HL-60/S4 treated with phorbol 12-myristate 13-acetate at 8.2 ng/mL for 4 days and 3 days (cell line): ENCODE results near the gene BASP1.

Experiments
- in situ Hi-C: fragments of 300-500 bp; cut with MboI; formaldehyde crosslinking; loops from 2 replicates; pipeline ENCODE4 v1.15.0; 2022; ENCODE audit warnings: low sequenced_read_pairs

The BASP1 gene

GRCh38 chr5:17220469-17220868 is 3.0 kb downstream of the BASP1 start:
- in situ Hi-C loops, result no loop called here

GRCh38 chr5:17221843-17222636 is 4.6 kb downstream of the BASP1 start:
- in situ Hi-C loops, result no loop called here

GRCh38 chr5:17222664-17223063 is 5.2 kb downstream of the BASP1 start:
- in situ Hi-C loops, result no loop called here

GRCh38 chr5:17223367-17224185 is 6.1 kb downstream of the BASP1 start:
- in situ Hi-C loops, result no loop called here

- in situ Hi-C loops, result loop anchor here (25.0 kb wide), 1 partner anchor 187 kb away; no protein-coding TSS in a partner anchor
Observed at GRCh38 chr5:17224858-17225511, 7.6 kb downstream of the BASP1 start.

GRCh38 chr5:17225520-17225919 is 8.1 kb downstream of the BASP1 start:
- in situ Hi-C loops, result loop anchor here (25.0 kb wide), 1 partner anchor 187 kb away; no protein-coding TSS in a partner anchor

- in situ Hi-C loops, result loop anchor here (25.0 kb wide), 1 partner anchor 184 kb away; no protein-coding TSS in a partner anchor
Observed at GRCh38 chr5:17227868-17228267, 10.4 kb downstream of the BASP1 start.

GRCh38 chr5:17228821-17229291 is 11.4 kb downstream of the BASP1 start:
- in situ Hi-C loops, result loop anchor here (25.0 kb wide), 1 partner anchor 183 kb away; no protein-coding TSS in a partner anchor

GRCh38 chr5:17229313-17229712 is 11.9 kb downstream of the BASP1 start:
- in situ Hi-C loops, result loop anchor here (25.0 kb wide), 1 partner anchor 183 kb away; no protein-coding TSS in a partner anchor

GRCh38 chr5:17230191-17230590 is 12.8 kb downstream of the BASP1 start:
- in situ Hi-C loops, result loop anchor here (25.0 kb wide), 1 partner anchor 182 kb away; no protein-coding TSS in a partner anchor

GRCh38 chr5:17230808-17231525 is 13.5 kb downstream of the BASP1 start:
- in situ Hi-C loops, result loop anchor here (25.0 kb wide), 1 partner anchor 181 kb away; no protein-coding TSS in a partner anchor

GRCh38 chr5:17232405-17232804 is 15.0 kb downstream of the BASP1 start:
- in situ Hi-C loops, result loop anchor here (25.0 kb wide), 1 partner anchor 180 kb away; no protein-coding TSS in a partner anchor

GRCh38 chr5:17233488-17233887 is 16.1 kb downstream of the BASP1 start:
- in situ Hi-C loops, result loop anchor here (25.0 kb wide), 1 partner anchor 179 kb away; no protein-coding TSS in a partner anchor

GRCh38 chr5:17234374-17234773 is 16.9 kb downstream of the BASP1 start:
- in situ Hi-C loops, result loop anchor here (25.0 kb wide), 1 partner anchor 178 kb away; no protein-coding TSS in a partner anchor

- in situ Hi-C loops, result loop anchor here (25.0 kb wide), 1 partner anchor 176 kb away; no protein-coding TSS in a partner anchor
Observed at GRCh38 chr5:17235731-17236330, 18.4 kb downstream of the BASP1 start.

- in situ Hi-C loops, result loop anchor here (25.0 kb wide), 1 partner anchor 174 kb away; no protein-coding TSS in a partner anchor
Observed at GRCh38 chr5:17238521-17239041, 21.1 kb downstream of the BASP1 start.

- in situ Hi-C loops, result loop anchor here (25.0 kb wide), 1 partner anchor 172 kb away; no protein-coding TSS in a partner anchor
Observed at GRCh38 chr5:17239953-17240352, 22.5 kb downstream of the BASP1 start.

GRCh38 chr5:17240487-17240886 is 23.1 kb downstream of the BASP1 start:
- in situ Hi-C loops, result loop anchor here (25.0 kb wide), 1 partner anchor 172 kb away; no protein-coding TSS in a partner anchor

- in situ Hi-C loops, result loop anchor here (25.0 kb wide), 1 partner anchor 171 kb away; no protein-coding TSS in a partner anchor
Observed at GRCh38 chr5:17241635-17242034, 24.2 kb downstream of the BASP1 start.
